Fibroblast of lung (primary cell): ENCODE measurements around the gene RPS29.

Experiments
- CTCF ChIP-seq, 2 donors: IDR thresholded peaks in 1 of 2; conservative IDR thresholded peaks in 1 of 2; 1 replicate in 1 of 2; 2 replicates in 1 of 2; pipeline ENCODE4 v1.5.1; 2011 to 2012; ENCODE audit warnings: low read length in 2 of 2, control low read depth in 1 of 2, inconsistent platforms in 1 of 2, low read depth in 1 of 2, mild to moderate bottlenecking in 1 of 2
- EZH2 ChIP-seq: IDR thresholded peaks from 2 replicates; pipeline ENCODE4 v1.5.1; 2012; ENCODE audit warnings: low read length, control low read depth, mild to moderate bottlenecking; ENCODE audit errors: missing control alignments

GRCh38 chr14:49545716-49546115 lies 40.5 kb downstream of the RPS29 start:
- TF ChIP-seq CTCF (conservative IDR thresholded peaks at IDR 0.05 in 1 of 2, IDR thresholded peaks at IDR 0.05 in 1 of 2; ENCODE audit: low read depth in 1 of 2, low read length in 2 of 2) = no peak
- TF ChIP-seq EZH2 = no peak
